HFF-Myc (cell line): ENCODE data around the gene RPL27.

Experiments used
- DNase-seq: peaks from one replicate; pipeline ENCODE4 v3.0.0-alpha.2; 2011; ENCODE audit warnings: low read depth; ENCODE audit errors: extremely low read depth
- H3K4me3 ChIP-seq: replicated peaks from 2 replicates; pipeline ENCODE4 v1.5.1; 2011; ENCODE audit warnings: low read depth, mild to moderate bottlenecking, control low read depth, low read length
- CTCF ChIP-seq: IDR thresholded peaks from 2 replicates; pipeline ENCODE4 v1.5.1; 2012; ENCODE audit warnings: mild to moderate bottlenecking, low read depth, low read length, control low read depth; ENCODE audit errors: missing control alignments

The RPL27 gene

GRCh38 chr17:43013296-43013695, 15.1 kb downstream of the RPL27 start:
- DNase-seq = no peak
- no peak for TF ChIP-seq CTCF
- H3K4me3 ChIP-seq = no peak overlapping the region

GRCh38 chr17:43014020-43014648, 15.9 kb downstream of the RPL27 start:
- TF ChIP-seq CTCF = no peak
- DNase-seq = no peak
- no peak overlapping the region for H3K4me3 ChIP-seq

- no peak for DNase-seq
- TF ChIP-seq CTCF = no peak
- H3K4me3 ChIP-seq = no peak overlapping the region
These were observed 16.7 kb downstream of the RPL27 start for GRCh38 chr17:43014649-43015542.

GRCh38 chr17:43015579-43015978, 17.4 kb downstream of the RPL27 start:
- DNase-seq = no peak
- H3K4me3 ChIP-seq = no peak overlapping the region
- TF ChIP-seq CTCF = no peak

GRCh38 chr17:43016216-43016615, 18.0 kb downstream of the RPL27 start:
- no peak for DNase-seq
- no peak for TF ChIP-seq CTCF
- H3K4me3 ChIP-seq = no peak overlapping the region

- no peak for TF ChIP-seq CTCF
- no peak for DNase-seq
- H3K4me3 ChIP-seq = no peak overlapping the region
These were observed 20.0 kb downstream of the RPL27 start for GRCh38 chr17:43018008-43018853.
